PC-3 (cell line): Measurements from ENCODE around the gene KIAA0040.

Experiments
- EZH2 ChIP-seq: fragments of 300-600 bp; sonication (generic); IDR thresholded peaks from one replicate; pipeline ENCODE4 v1.6.1; 2017; ENCODE audit warnings: antibody characterized with exemption, mild to moderate bottlenecking, low read length; ENCODE audit not compliant: unreplicated experiment
- EZH2phosphoT487 ChIP-seq: fragments of 300-600 bp; sonication (generic); IDR thresholded peaks from 2 replicates; pipeline ENCODE4 v1.6.1; 2018; ENCODE audit warnings: mild to moderate bottlenecking, antibody characterized with exemption, low read length, borderline replicate concordance
- TF ChIP-seq, protein P1 (sequence below): fragments of 300-600 bp; sonication (generic); conservative IDR thresholded peaks from 2 replicates; pipeline ENCODE4 v1.5.1; 2017; ENCODE audit warnings: antibody characterized with exemption, low read depth, mild to moderate bottlenecking, low read length

DNA sequence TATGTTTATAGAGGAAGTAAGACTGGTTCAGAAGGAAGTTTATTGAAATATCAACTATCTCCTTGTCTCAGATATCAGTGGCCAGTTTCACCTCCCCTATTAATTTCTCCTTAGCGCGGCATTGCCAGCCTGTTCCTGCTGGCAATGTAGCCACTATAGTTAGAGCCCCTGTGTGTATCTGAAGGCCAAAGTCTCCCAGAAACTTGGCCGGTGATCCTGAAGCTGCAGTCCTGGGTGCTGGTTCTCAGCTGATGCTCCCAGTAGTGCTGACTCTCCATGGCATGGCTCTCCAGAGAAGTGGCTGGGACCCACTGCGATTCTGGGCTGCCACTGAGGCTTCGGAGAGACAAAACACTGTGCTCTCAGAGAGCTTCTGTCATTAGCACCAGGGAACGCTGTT lies 65.0 kb downstream of the KIAA0040 start:
- TF ChIP-seq, protein P1, sequence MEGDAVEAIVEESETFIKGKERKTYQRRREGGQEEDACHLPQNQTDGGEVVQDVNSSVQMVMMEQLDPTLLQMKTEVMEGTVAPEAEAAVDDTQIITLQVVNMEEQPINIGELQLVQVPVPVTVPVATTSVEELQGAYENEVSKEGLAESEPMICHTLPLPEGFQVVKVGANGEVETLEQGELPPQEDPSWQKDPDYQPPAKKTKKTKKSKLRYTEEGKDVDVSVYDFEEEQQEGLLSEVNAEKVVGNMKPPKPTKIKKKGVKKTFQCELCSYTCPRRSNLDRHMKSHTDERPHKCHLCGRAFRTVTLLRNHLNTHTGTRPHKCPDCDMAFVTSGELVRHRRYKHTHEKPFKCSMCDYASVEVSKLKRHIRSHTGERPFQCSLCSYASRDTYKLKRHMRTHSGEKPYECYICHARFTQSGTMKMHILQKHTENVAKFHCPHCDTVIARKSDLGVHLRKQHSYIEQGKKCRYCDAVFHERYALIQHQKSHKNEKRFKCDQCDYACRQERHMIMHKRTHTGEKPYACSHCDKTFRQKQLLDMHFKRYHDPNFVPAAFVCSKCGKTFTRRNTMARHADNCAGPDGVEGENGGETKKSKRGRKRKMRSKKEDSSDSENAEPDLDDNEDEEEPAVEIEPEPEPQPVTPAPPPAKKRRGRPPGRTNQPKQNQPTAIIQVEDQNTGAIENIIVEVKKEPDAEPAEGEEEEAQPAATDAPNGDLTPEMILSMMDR, result no peak
- TF ChIP-seq EZH2 (no peak), EZH2phosphoT487 (no peak)
